NT2/D1 (cell line): ENCODE measurements around the gene NEDD9.

Experiments
- DNase-seq: peaks from one replicate; pipeline ENCODE4 v3.0.0-alpha.2; 2011; ENCODE audit warnings: low read depth, low spot score
- H3K27me3 ChIP-seq: 2 replicates; pipeline ENCODE4 v1.6.0; 2011; ENCODE audit warnings: mild to moderate bottlenecking; ENCODE audit not compliant: insufficient read length, insufficient read depth
- H3K36me3 ChIP-seq: 2 replicates; pipeline ENCODE4 v1.6.1; 2011; ENCODE audit warnings: mild to moderate bottlenecking, low read length, mixed read lengths; ENCODE audit not compliant: insufficient read depth, insufficient read length
- H3K4me1 ChIP-seq: 2 replicates; pipeline ENCODE4 v1.5.1; 2011; ENCODE audit not compliant: insufficient read depth, insufficient read length
- H3K4me3 ChIP-seq: 2 replicates; pipeline ENCODE4 v1.5.1; 2011; ENCODE audit warnings: low read depth; ENCODE audit not compliant: insufficient read length
- H3K9ac ChIP-seq: 2 replicates; pipeline ENCODE4 v1.6.0; 2011; ENCODE audit warnings: low read depth; ENCODE audit not compliant: insufficient read length
- H3K9me3 ChIP-seq: 2 replicates; pipeline ENCODE4 v1.5.1; 2011; ENCODE audit warnings: mild to moderate bottlenecking, low read length; ENCODE audit not compliant: insufficient read depth
- SUZ12 ChIP-seq: IDR thresholded peaks from 2 replicates; pipeline ENCODE4 v1.6.1; 2011; ENCODE audit not compliant: insufficient read length, insufficient read depth; ENCODE audit errors: extremely low read depth
- YY1 ChIP-seq: IDR thresholded peaks from 2 replicates; pipeline ENCODE4 v1.6.1; 2011; ENCODE audit not compliant: insufficient read length, insufficient read depth
- ZNF274 ChIP-seq: IDR thresholded peaks from 2 replicates; pipeline ENCODE4 v1.6.1; 2011; ENCODE audit warnings: mild to moderate bottlenecking, low read depth, low read length

The NEDD9 gene

GRCh38 chr6:11214901-11215300 lies 17.6 kb downstream of the NEDD9 start:
- no peak for TF ChIP-seq ZNF274
- TF ChIP-seq YY1: no peak
- TF ChIP-seq SUZ12: no peak
- no peaks in the 10 kb centered on the region for H3K27me3 ChIP-seq
- no peak for DNase-seq
- no peaks in the 10 kb centered on the region for H3K9me3 ChIP-seq
- H3K36me3 ChIP-seq: peaks cover 21% of the 10 kb centered on the region
- no peak overlapping the region for H3K4me3 ChIP-seq
- no peak overlapping the region for H3K9ac ChIP-seq
- H3K4me1 ChIP-seq: peaks cover 2% of the 10 kb centered on the region

GRCh38 chr6:11214084-11214833 lies 18.2 kb downstream of the NEDD9 start:
- Histone ChIP-seq H3K4me1 (peaks cover 2% of the 10 kb centered on the region), H3K9ac (no peak overlapping the region), H3K4me3 (no peak overlapping the region), H3K9me3 (no peaks in the 10 kb centered on the region), H3K36me3 (peaks cover 19% of the 10 kb centered on the region), H3K27me3 (no peaks in the 10 kb centered on the region)
- no peak for TF ChIP-seq YY1
- TF ChIP-seq ZNF274: no peak
- no peak for TF ChIP-seq SUZ12
- DNase-seq: no peak

- DNase-seq: no peak
- Histone ChIP-seq H3K4me1 (peaks cover 2% of the 10 kb centered on the region), H3K4me3 (no peak overlapping the region), H3K9me3 (no peaks in the 10 kb centered on the region), H3K27me3 (no peaks in the 10 kb centered on the region), H3K9ac (no peak overlapping the region), H3K36me3 (peaks cover 21% of the 10 kb centered on the region)
- TF ChIP-seq ZNF274: no peak
- TF ChIP-seq YY1: no peak
- no peak for TF ChIP-seq SUZ12
Observed at GRCh38 chr6:11213422-11214021, 18.9 kb downstream of the NEDD9 start.

- no peak for TF ChIP-seq SUZ12
- TF ChIP-seq YY1: no peak
- no peak for TF ChIP-seq ZNF274
- Histone ChIP-seq H3K4me3 (no peak overlapping the region), H3K4me1 (peaks cover 2% of the 10 kb centered on the region), H3K9ac (no peak overlapping the region), H3K36me3 (peaks cover 26% of the 10 kb centered on the region), H3K9me3 (no peaks in the 10 kb centered on the region), H3K27me3 (no peaks in the 10 kb centered on the region)
- DNase-seq: no peak
Observed at GRCh38 chr6:11212664-11213063, 19.8 kb downstream of the NEDD9 start.

- TF ChIP-seq ZNF274 (no peak), SUZ12 (no peak), YY1 (no peak)
- DNase-seq: no peak
- no peaks in the 10 kb centered on the region for H3K27me3 ChIP-seq
- no peaks in the 10 kb centered on the region for H3K9me3 ChIP-seq
- H3K4me3 ChIP-seq: no peak overlapping the region
- no peak overlapping the region for H3K9ac ChIP-seq
- peaks cover 2% of the 10 kb centered on the region for H3K4me1 ChIP-seq
- peaks cover 26% of the 10 kb centered on the region for H3K36me3 ChIP-seq
Observed at GRCh38 chr6:11211254-11211653, 21.2 kb downstream of the NEDD9 start.

GRCh38 chr6:11210386-11211138 lies 21.9 kb downstream of the NEDD9 start:
- TF ChIP-seq YY1 (no peak), SUZ12 (no peak), ZNF274 (no peak)
- Histone ChIP-seq H3K36me3 (peaks cover 26% of the 10 kb centered on the region), H3K9ac (no peak overlapping the region), H3K4me3 (no peak overlapping the region), H3K4me1 (peaks cover 2% of the 10 kb centered on the region), H3K27me3 (no peaks in the 10 kb centered on the region), H3K9me3 (no peaks in the 10 kb centered on the region)
- no peak for DNase-seq

GRCh38 chr6:11209906-11210305 lies 22.6 kb downstream of the NEDD9 start:
- no peaks in the 10 kb centered on the region for H3K9me3 ChIP-seq
- no peak overlapping the region for H3K4me3 ChIP-seq
- no peak for DNase-seq
- H3K27me3 ChIP-seq: no peaks in the 10 kb centered on the region
- H3K36me3 ChIP-seq: peaks cover 24% of the 10 kb centered on the region
- peaks cover 2% of the 10 kb centered on the region for H3K4me1 ChIP-seq
- no peak overlapping the region for H3K9ac ChIP-seq
- no peak for TF ChIP-seq SUZ12
- no peak for TF ChIP-seq ZNF274
- no peak for TF ChIP-seq YY1

GRCh38 chr6:11209369-11209768 lies 23.1 kb downstream of the NEDD9 start:
- no peak overlapping the region for H3K4me3 ChIP-seq

More at GRCh38 chr6:11209369-11209768, 23.1 kb downstream of the NEDD9 start:
- Histone ChIP-seq H3K27me3 (no peaks in the 10 kb centered on the region), H3K36me3 (peaks cover 21% of the 10 kb centered on the region), H3K9ac (no peak overlapping the region), H3K9me3 (no peaks in the 10 kb centered on the region), H3K4me1 (peaks cover 2% of the 10 kb centered on the region)
- no peak for DNase-seq
- TF ChIP-seq SUZ12 (no peak), ZNF274 (no peak), YY1 (no peak)
